Stimulated activated CD4-positive, alpha-beta T cell treated with anti-CD3 and anti-CD28 coated beads, Interleukin-4, amount 100 ng/mL, for 1 hour (primary cell): ENCODE data around the gene RPS18.

Experiments
- DNase-seq: peaks from one replicate; pipeline ENCODE4 v3.0.0-alpha.2; 2020

The RPS18 gene

GRCh38 chr6:33315793-33316602, 44.1 kb downstream of the RPS18 start:
- no peak for DNase-seq

GRCh38 chr6:33316603-33317418, 44.9 kb downstream of the RPS18 start:
- DNase-seq, result no peak

DNA sequence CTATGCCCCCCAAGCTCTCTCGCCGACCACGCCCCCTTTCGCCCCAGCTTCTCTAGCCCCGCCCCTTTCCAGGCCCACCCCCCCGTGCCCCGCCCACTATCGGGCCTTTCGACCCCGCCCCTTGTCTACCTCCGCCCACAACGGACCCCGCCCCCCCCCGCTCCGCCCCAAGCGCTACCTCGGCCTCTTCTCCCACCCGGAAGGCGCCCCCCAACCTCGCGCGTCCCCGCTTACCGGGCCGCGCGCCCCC, 45.5 kb downstream of the RPS18 start:
- DNase-seq, result no peak

- DNase-seq, result peak; percentile 96
Measured at GRCh38 chr6:33317669-33318425, 46.0 kb downstream of the RPS18 start, which contains the start of gene ZBTB22. ZBTB22 (minus strand) TSS chr6:33317744; CDS start chr6:33316916, 828 bp downstream.

- DNase-seq, result no peak
Measured at GRCh38 chr6:33318426-33319073, 46.7 kb downstream of the RPS18 start.

DNA sequence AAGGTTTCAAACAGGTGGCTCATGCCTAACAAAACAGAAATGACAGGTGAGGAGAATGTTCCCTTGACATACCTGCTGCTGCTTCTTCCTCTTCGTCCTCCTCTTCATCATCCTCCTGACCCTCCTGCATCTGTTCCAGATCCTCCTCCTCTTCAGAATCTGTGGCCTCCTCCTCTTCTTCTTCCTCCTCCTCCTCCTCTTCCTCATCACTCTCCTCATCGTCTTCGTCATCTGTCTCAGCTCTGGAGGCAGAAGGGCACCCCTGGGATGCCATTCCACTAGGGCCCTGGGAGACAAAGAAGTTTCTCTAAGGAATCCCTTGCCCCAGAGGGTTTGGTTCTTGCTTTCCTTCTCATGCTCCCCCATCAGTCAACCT, 48.1 kb downstream of the RPS18 start:
- DNase-seq, result no peak

DNA sequence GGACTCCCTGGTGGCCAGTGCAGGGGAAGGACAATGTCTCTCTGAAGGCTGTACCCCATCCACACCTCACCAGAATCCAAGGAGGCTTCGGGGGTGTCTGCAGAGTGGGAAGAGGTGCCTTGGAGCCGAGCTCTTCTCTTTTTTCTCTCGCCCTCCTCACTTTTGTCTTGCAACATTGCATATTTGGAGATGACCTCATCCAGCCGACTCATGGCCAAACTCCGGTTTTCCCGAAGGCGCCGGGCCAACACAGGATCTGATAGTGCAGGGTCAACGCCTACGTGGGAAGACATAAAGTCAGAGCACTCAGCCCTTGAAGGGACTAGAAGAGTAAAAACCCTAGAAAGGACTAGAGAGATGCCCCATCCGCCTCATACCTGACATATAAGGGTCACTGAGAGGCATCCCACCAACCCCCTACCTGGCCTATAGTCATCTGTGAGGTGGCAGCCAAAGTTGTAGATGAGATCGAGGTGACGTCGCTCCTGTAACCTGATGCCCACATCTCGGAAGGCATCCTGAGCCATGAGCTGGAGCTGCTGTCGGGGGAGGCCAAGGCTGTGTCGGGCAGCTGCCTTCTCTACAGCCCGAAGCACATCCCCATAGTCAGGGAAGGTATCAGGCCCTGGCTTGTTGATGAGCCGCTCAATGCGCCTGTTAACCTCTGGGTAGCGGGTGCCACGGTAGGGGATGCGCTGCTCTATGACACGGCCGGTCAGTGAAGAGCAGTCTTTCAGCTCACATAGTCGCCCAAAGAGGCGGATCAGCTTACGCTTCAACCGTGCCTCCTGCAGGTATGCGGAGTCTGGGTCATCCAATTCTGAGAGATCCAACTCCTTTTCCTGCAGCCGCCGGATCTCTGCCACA, 48.7 kb downstream of the RPS18 start:
- no peak for DNase-seq

- DNase-seq, result no peak
Measured at GRCh38 chr6:33321227-33321626, 49.4 kb downstream of the RPS18 start.

DNA sequence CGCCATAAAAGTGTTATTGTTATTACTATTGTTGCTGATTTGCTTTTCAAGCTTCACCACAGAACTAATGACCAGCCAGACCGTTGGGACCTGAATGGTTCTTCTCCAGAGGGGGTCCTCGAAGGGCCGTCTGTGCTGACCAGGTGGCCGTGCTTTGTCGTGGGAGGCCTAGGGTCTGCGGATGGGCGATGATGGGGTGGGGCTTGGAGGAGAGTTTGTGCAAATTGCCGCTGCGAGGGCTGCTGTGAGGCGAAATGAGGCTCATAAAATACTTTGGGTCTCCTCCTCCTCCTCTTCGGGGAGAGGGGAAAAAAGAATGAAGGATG, 51.7 kb downstream of the RPS18 start:
- no peak for DNase-seq

GRCh38 chr6:33324125-33324524, 52.2 kb downstream of the RPS18 start:
- DNase-seq, result no peak
